HG02981 (cell line): ENCODE results near the gene MRGPRG.
"Not testable (repeated sequence)": the region's sequence is repeated elsewhere in the genome, so short reads cannot be mapped to it uniquely, and the experiment has no call there.

Experiments used
- ATAC-seq: cut with Tn5 transposase; IDR thresholded peaks from one replicate; pipeline ENCODE4 v1.9.1; 2021; ENCODE audit warnings: mild to moderate bottlenecking, moderate library complexity; ENCODE audit not compliant: unreplicated experiment

The MRGPRG gene

DNA sequence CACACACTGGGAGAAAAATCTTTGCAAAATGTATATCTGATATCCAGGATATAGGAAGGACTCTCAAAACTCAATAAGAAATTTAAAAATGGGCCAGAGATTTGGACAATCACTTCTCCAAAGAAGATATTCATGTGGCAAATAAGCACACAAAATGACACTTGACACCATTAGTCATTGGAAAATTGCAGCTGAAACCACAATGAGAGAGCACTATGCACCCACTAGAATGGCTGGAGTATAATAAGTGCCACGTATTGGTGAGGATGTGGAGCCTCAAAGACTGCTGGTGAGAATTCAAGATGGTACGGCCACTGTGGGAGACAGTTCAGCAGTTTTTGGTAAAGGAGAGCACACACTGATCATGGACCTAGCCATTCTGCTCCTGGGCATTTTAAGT, 40.7 kb downstream of the MRGPRG start:
- ATAC-seq, result no peak

GRCh38 chr11:3176487-3176886, 42.1 kb downstream of the MRGPRG start:
- no peak for ATAC-seq

- ATAC-seq, result no peak
Observed at GRCh38 chr11:3175194-3175593, 43.4 kb downstream of the MRGPRG start.

DNA sequence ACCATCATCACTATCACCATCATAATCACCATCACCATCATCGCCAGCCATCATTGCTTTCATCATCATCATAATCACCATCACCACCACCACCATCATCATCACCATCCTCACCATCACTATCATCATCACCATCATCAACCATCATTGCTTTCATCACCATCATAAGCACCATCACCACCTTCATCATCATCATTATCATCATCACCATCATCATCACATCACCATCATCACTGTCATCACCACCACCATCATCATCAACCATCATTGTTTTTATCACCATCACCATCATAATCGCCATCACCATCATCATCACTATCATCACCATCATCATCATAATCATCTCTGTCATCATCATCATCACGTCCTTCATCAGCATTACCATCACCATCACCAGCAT, 44.2 kb downstream of the MRGPRG start:
- no peak for ATAC-seq

DNA sequence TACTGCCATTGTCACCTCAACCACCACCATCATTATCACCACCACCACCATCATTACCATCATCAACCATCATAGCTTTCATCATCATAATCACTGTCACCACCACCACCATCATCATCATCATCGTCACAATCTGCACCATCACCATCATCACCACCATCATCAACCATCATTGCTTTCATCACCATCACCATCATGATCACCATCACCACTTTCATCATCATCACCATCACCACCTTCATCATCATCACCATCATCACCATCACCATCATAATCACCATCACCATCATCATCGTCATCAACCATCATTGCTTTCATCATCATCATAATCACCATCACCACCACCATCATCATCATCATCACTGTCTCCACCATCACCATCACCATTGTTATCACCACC, 44.8 kb downstream of the MRGPRG start:
- ATAC-seq, result no peak

- no peak for ATAC-seq
Observed at GRCh38 chr11:3171931-3172560, 46.6 kb downstream of the MRGPRG start.

DNA sequence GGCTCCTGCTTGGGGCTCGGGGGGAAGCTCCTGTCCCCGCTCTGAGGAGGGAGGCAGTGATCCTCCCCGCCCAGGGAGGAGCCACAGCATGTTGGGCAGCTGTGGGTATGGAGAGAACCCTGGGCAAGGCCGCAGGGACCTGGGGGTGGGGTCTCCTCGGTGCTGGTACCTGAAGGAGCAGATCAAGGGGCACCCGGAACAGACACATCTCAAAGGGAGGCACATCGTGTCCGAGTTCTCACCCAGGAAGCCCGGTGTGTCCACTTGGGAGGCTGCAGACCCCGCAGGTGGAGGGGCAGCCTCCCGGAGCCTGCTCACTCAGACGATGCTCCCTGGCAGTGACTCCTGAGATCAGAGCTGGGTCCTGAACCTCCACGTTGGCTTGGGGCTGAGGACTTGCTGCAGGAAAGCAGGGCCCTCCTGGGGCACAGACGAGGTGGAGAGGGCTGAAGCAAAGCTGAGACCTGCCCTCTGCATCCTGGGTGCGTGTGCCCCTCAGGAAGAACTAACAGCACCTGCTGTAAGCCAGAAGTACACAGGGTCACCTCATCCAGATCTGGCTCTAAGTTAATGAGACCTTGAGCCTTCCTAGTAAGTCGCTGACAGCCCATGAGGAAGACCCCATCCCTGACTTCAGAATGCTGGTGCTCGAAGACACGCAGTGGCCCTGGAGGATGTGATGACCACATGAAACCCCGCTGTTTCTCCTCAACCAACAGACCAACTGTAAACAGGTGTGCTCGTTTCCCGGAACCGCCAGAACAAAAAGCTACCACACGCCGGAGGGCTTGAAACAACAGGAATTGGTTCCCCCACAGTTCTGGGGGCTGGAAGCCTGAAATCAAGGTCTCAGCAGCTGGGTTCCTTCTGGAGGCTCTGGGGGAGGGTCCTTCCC, 47.6 kb downstream of the MRGPRG start:
- no peak for ATAC-seq

- no peak for ATAC-seq
Observed at GRCh38 chr11:3170044-3170755, 48.4 kb downstream of the MRGPRG start.

GRCh38 chr11:3169255-3170043, 49.2 kb downstream of the MRGPRG start:
- no peak for ATAC-seq

GRCh38 chr11:3168742-3169254, 49.8 kb downstream of the MRGPRG start:
- ATAC-seq, result not testable (repeated sequence)
